ENCODE results near the gene FGFBP1. TPM values are rescaled to one million over a fixed set of nuclear protein-coding genes. Genes with fewer than 3 reads are reported as not detected.

FGFBP1 gene
- total RNA-seq, 1 donor from 2014 or later: 1.2 TPM

DNA sequence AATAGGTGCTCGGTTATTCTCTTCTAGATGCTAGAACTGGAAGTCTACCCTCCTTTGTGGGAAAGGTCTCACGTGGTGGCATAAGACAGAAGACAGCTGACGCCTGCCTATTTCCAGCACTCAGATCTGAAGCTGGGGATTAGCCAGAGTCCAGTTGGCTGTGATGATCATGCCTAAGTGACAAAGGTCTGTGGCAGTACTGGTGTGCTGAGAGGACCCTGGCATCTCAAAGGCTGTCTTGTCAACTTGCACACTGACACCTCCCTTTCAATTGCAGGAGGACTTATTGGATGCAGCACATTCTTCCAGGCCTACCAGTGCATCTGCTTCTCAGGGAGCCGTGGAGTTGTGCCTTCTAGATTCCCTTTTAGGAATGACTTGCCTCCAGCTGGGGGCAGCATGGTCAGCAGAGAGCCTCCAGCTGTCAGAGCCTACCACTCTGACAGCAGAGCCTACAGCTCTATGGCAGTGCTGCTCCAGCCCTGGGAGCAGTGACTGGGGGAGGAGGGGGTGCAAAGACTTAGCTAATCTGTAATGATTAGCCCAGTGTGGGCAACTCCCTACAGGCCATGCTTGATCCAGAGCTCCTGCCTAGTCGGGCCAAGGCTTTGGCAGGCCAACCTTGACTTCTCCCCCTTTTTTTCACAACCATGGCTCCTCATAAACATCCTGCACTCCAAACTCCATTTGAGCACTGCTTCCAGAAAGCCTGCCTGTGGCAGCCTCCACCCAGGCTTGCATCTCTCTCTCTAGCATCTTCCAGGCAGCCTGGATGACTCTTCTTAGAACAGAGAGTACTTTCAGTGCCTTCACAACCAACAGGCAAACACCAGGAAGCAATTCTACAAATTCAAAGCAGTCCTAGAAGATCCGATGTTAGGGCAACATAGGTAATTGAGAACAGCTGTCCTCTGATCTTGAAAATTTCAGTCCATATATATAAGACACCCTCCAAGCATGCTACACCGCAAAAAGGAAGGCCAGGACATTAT is 38.2 kb upstream of the FGFBP1 start:
- DNase-seq: no peak
- Histone ChIP-seq H3K9me3 (no peaks in the 10 kb centered on the region), H3K4me3 (no peak overlapping the region), H3K27me3 (ENCODE audit: low read depth) (no peaks in the 10 kb centered on the region), H3K27ac (no peak overlapping the region), H3K4me1 (no peaks in the 10 kb centered on the region), H3K36me3 (no peaks in the 10 kb centered on the region)
- intact Hi-C loops (cut with DNase I): no loop called here
- TF ChIP-seq, protein P1, sequence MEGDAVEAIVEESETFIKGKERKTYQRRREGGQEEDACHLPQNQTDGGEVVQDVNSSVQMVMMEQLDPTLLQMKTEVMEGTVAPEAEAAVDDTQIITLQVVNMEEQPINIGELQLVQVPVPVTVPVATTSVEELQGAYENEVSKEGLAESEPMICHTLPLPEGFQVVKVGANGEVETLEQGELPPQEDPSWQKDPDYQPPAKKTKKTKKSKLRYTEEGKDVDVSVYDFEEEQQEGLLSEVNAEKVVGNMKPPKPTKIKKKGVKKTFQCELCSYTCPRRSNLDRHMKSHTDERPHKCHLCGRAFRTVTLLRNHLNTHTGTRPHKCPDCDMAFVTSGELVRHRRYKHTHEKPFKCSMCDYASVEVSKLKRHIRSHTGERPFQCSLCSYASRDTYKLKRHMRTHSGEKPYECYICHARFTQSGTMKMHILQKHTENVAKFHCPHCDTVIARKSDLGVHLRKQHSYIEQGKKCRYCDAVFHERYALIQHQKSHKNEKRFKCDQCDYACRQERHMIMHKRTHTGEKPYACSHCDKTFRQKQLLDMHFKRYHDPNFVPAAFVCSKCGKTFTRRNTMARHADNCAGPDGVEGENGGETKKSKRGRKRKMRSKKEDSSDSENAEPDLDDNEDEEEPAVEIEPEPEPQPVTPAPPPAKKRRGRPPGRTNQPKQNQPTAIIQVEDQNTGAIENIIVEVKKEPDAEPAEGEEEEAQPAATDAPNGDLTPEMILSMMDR (IDR thresholded peaks at IDR 0.05): no peak
- no peak for ATAC-seq

DNA sequence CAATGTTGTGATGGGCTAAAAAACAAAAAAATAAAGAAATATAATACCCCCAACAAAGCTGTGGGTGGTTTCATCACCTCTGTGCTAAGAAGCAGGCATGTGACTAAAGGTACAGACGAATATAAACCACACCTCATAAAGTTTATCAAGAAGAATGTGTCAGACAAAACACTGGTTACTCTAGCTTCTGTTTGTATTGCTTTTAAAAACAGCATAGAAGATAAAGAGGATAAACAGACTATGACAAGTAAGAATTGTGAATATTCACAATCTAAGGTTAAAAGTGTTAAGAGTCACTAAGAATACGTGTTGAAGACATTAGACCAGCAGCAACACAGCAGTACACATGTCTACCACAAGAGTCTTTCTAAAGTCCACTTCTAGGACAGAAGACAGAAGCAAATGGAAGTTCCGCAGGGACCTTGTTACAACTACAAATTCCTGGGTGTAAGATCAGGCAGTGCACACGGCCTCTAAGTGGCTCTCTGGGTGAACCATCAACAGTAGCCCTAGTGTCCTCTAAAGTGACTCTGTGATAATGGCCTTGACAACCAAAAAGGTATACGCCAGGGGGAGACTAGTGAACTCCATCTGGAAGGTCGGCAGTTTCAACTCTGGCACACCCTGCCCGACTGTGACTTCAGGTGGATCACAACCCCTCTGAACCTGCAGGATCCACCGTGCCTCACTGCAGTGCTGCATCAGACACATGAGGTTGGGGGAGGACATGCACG is 32.7 kb upstream of the FGFBP1 start:
- intact Hi-C loops (cut with DNase I): no loop called here
- Histone ChIP-seq H3K4me1 (no peaks in the 10 kb centered on the region), H3K27ac (no peak overlapping the region), H3K27me3 (ENCODE audit: low read depth) (no peaks in the 10 kb centered on the region), H3K36me3 (no peaks in the 10 kb centered on the region), H3K4me3 (no peak overlapping the region), H3K9me3 (no peaks in the 10 kb centered on the region)
- no peak for DNase-seq
- TF ChIP-seq, protein P1 (IDR thresholded peaks at IDR 0.05): no peak
- no peak for ATAC-seq

DNA sequence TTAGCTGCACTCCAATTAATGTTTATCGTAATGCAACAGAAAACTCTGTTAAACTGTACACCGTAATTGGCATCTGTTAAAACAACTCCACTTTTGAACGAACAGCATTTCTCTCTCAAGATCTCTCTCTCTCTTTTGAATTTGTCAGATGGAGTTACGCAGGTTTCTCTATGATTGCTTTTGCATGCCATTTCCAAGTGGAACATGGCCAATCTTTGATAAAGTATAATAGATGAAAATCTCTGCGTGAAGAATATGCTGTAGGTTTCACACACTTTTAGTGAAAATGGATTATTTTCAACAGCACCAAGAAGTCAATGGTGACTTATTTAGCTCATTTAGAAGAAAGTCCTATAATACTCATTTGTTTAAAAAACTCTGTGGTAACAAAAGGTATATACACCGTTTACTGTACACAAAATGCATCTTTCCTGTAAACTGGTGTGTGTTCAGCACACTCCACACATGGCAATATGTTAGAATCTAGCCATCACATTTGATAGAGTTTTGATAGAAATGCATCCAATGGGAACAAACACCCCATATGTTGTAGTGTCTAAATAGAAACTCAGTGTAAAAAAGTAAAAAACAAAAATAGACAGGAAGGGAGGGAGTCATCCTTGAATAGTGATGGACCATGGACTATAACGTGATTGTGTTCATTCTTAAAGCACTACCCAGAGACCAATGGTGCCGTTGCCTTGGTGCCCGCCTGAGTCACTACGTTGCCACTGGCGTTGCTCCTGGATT is 30.2 kb upstream of the FGFBP1 start:
- intact Hi-C loops (cut with DNase I): no loop called here
- TF ChIP-seq, protein P1 (IDR thresholded peaks at IDR 0.05): no peak
- no peak for DNase-seq
- Histone ChIP-seq H3K4me1 (no peaks in the 10 kb centered on the region), H3K9me3 (no peaks in the 10 kb centered on the region), H3K27ac (no peak overlapping the region), H3K27me3 (ENCODE audit: low read depth) (no peaks in the 10 kb centered on the region), H3K36me3 (no peaks in the 10 kb centered on the region), H3K4me3 (no peak overlapping the region)
- ATAC-seq: no peak

DNA sequence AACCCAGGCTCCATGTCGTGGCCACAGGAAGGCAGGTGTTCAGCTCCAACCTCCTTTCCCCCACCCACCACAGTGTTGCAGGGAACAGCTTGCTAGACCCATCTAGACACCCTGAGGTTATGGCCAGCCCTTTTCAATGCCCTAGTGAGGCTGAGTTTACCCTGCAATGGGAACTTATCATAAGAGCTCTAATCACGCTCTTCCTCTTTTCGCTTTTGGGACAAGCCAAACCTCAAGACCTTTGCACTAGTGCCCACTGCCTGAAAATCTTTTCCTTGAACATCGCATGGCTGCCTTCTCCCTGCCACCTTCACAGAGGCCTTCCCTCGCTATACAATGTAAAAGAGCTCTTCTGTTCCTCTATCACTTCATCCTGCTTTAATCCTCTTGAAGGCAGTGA is 26.8 kb upstream of the FGFBP1 start:
- Histone ChIP-seq H3K36me3 (no peaks in the 10 kb centered on the region), H3K27me3 (ENCODE audit: low read depth) (no peaks in the 10 kb centered on the region), H3K4me3 (no peak overlapping the region), H3K27ac (no peak overlapping the region), H3K4me1 (no peaks in the 10 kb centered on the region), H3K9me3 (no peaks in the 10 kb centered on the region)
- TF ChIP-seq, protein P1 (IDR thresholded peaks at IDR 0.05): no peak
- ATAC-seq: peak; percentile 18 to 45
- DNase-seq: no peak
- intact Hi-C loops (cut with DNase I): no loop called here

DNA sequence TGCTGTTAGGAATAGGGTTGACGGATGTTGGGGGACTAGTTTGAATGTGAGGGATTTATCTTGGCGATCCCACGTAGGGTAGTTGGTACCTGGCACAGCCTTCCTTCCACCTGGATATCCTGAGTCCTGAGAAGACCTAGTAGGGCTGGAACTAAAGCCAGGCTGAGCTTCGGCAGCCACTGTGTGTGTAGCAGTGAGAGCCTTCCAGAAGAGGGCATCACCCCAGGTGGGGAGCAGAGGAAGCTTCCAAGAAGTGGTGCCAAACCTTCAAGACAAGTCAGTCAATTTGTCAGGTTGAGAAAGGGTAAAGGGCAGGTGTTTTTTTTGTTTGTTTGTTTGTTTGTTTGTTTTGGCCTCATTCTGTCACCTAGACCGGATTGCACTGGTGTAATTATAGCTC is 25.6 kb upstream of the FGFBP1 start:
- ATAC-seq (no peak), DNase-seq (no peak)
- no peaks in the 10 kb centered on the region for H3K36me3 ChIP-seq
- H3K27ac ChIP-seq: no peak overlapping the region
- no peak overlapping the region for H3K4me3 ChIP-seq
- no peaks in the 10 kb centered on the region for H3K27me3 ChIP-seq (ENCODE audit: low read depth)
- H3K4me1 ChIP-seq: no peaks in the 10 kb centered on the region
- H3K9me3 ChIP-seq: no peaks in the 10 kb centered on the region
- TF ChIP-seq, protein P1 (IDR thresholded peaks at IDR 0.05): no peak
- intact Hi-C loops (cut with DNase I): no loop called here

All from lower lobe of right lung (tissue), 2 donors.